GM12874 (cell line): Measurements from ENCODE around the gene CARD14.
A peak's percentile ranks its signal among the peaks of the same experiment; 100 is the strongest.

Experiments used
- CTCF ChIP-seq: IDR thresholded peaks from 2 replicates; pipeline ENCODE4 v1.5.1; 2011; ENCODE audit warnings: low read depth, mild to moderate bottlenecking, control low read depth, low read length, moderate library complexity; ENCODE audit not compliant: insufficient read depth

The CARD14 gene

DNA sequence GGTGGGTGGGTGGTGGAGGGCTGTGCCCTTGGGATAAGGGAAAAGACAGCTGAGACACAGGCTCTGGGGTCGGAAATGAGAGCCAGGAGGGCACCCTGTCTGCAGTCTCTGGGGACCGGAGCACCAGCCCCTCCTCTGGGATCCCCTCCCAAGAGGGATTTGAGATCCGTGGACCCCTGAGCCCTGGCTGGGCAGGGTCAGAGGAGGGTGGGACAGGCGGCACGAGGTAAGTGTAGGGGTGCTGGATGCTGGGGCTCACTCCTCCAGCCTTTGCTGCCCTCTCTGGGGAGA, 49.9 kb downstream of the CARD14 start:
- TF ChIP-seq CTCF, result no peak

- 0 out of 2 replicates have a peak, but pooled peaks have one; percentile 11 for TF ChIP-seq CTCF
Measured at GRCh38 chr17:80220054-80220735, 50.4 kb downstream of the CARD14 start, which contains the start of the genes SGSH and SLC26A11. SGSH (minus strand) TSS chr17:80220333; CDS start chr17:80220313, 20 bp downstream. SLC26A11 (plus strand) TSS chr17:80220427; CDS start chr17:80221561, 1,134 bp downstream.

DNA sequence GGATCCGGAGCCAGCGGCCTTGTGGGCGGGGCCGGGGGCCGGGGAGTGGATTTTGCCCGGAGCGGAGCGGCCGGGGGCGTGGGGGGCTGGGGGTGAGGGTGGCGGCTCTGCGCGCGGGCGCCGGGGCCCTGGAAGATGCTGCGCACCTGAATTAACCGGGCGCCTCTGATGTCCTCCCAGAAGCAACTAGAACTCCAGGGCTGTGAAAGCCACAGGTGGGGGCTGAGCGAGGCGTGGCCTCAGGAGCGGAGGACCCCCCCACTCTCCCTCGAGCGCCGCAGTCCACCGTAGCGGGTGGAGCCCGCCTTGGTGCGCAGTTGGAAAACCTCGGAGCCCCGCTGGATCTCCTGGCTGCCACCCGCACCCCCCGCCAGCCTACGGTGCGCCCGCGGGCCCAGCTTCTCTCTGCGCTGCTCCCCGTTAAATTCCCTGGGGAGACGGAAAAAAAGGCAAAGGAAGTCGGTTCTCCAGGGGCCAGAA, 50.9 kb downstream of the CARD14 start:
- TF ChIP-seq CTCF, result no peak

GRCh38 chr17:80221351-80222105, 51.7 kb downstream of the CARD14 start:
- TF ChIP-seq CTCF, result no peak

DNA sequence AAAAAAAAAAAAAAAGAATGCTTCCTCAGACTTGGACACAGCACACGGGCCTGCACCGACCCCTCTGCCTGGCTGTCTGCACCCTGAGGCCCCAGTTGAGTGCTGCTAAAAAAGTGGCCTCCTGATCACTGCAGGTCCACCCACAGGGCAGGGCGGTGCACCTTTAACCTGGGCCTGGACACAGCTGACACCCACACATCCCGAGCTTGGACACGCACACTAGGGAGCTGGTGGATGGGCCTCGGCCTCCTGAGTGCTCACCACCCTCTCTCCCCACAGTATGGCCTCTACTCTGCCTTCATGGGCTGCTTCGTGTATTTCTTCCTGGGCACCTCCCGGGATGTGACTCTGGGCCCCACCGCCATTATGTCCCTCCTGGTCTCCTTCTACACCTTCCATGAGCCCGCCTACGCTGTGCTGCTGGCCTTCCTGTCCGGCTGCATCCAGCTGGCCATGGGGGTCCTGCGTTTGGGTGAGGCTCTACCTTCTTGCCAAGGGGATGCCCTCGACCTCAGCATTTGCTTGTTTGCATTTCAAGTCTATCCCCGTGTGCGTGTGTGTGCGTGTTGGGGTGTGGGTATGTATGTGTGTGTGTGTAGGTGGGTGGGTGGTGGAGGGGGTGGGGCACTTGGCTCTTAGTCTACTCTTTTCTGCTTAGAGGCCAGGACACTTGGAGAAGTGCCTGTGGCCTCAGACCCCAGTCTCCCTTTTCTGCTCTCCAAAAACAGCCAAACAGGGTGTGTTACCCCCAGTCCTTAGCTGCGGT, 52.7 kb downstream of the CARD14 start:
- no peak for TF ChIP-seq CTCF

DNA sequence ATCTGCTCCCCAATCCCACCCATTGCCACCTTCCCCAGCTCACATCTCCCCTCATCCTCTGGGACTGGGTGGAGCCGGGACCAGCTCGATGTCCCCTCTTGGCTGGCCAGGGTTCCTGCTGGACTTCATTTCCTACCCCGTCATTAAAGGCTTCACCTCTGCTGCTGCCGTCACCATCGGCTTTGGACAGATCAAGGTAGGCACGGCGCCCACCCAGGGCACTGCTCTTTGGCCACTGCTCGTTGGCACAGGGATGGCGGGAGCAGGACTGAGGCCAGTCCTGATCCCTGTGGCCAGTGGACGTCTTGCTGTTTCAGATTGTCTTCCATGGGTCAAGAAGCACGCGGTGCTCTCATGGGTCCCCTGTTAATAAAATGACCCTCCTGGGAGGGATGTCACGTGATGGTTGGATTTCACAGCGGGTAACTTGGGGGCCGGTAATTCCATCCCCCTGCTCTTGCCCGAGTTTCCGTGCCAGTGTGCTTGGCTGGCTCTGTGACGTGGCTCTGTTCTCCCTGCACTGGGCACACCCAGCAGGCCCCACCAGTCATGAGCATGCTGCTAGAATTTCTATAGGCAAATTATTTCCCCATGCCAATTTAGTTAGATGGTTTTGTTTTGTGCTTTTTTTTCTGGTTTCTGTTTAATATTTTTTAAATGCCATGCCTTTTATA, 53.4 kb downstream of the CARD14 start:
- no peak for TF ChIP-seq CTCF
